Activated CD8-positive, alpha-beta T cell treated with anti-CD3 and anti-CD28 coated beads for 36 hours (primary cell): ENCODE measurements around the gene RXRA. TPM values are rescaled to one million over a fixed set of nuclear protein-coding genes. Genes with fewer than 3 reads are reported as not detected.
A peak's percentile ranks its signal among the peaks of the same experiment; 100 is the strongest.

ENCODE experiments used
- ATAC-seq: fragments of 200-7000 bp; cut with Tn5 transposase; one replicate; pipeline ENCODE4 v1.10.0; 2021; ENCODE audit warnings: mild to moderate bottlenecking, moderate library complexity
- CTCF ChIA-PET: fragments of 350-600 bp; sonication (Branson Sonifier 250); formaldehyde crosslinking; loops from one replicate; lab custom pipeline; 2021; ENCODE audit warnings: antibody characterized with exemption; lab: Charles Lee
- POLR2A ChIA-PET: fragments of 350-600 bp; sonication (Branson Sonifier 250); formaldehyde crosslinking; loops from one replicate; lab custom pipeline; 2021; ENCODE audit warnings: antibody characterized with exemption; lab: Charles Lee
- DNase-seq: peaks from one replicate; pipeline ENCODE4 v3.0.0-alpha.2; 2020
- H3K27ac Mint-ChIP-seq: one replicate; pipeline ENCODE4 v1.8.0; 2021; ENCODE audit warnings: mild to moderate bottlenecking, mixed read lengths
- H3K27me3 Mint-ChIP-seq: one replicate; pipeline ENCODE4 v1.8.0; 2021; ENCODE audit warnings: mixed read lengths
- H3K36me3 Mint-ChIP-seq: one replicate; pipeline ENCODE4 v1.8.0; 2021; ENCODE audit warnings: low read depth, mixed read lengths
- H3K4me1 Mint-ChIP-seq: one replicate; pipeline ENCODE4 v1.8.0; 2021; ENCODE audit warnings: low read depth, mixed read lengths
- H3K4me3 Mint-ChIP-seq: one replicate; pipeline ENCODE4 v1.8.0; 2021; ENCODE audit warnings: mild to moderate bottlenecking, moderate library complexity, mixed read lengths
- H3K9me3 Mint-ChIP-seq: one replicate; pipeline ENCODE4 v1.8.0; 2021; ENCODE audit warnings: mixed read lengths
- CTCF ChIP-seq: fragments of 200-600 bp; IDR thresholded peaks from one replicate; pipeline ENCODE4 v1.8.0; 2022; ENCODE audit warnings: antibody characterized with exemption, mild to moderate bottlenecking
- intact Hi-C: fragments of 100-400 bp; cut with micrococcal nuclease; formaldehyde crosslinking; loops from one replicate; pipeline ENCODE4 v1.10.0; 2022
- total RNA-seq, 2 experiments: library from RNA; stranded (reverse); gene quantifications; one replicate each; pipeline ENCODE4 v1.2.3, GENCODE V29; 2021

RXRA gene
- total RNA-seq, 2 experiments from 2014 or later = 23.2 to 23.8 TPM

GRCh38 chr9:134477927-134478326, 151.7 kb downstream of the RXRA start:
- Mint-ChIP-seq H3K4me1 (peaks cover 7% of the 10 kb centered on the region), H3K36me3 (no peaks in the 10 kb centered on the region), H3K27ac (peak overlapping the region; percentile 25), H3K9me3 (no peaks in the 10 kb centered on the region), H3K4me3 (no peak overlapping the region), H3K27me3 (no peaks in the 10 kb centered on the region)
- CTCF ChIA-PET = no interaction called here
- ATAC-seq (no peak), DNase-seq (no peak)
- intact Hi-C loops = no loop called here
- no peak for TF ChIP-seq CTCF
- POLR2A ChIA-PET = no interaction called here

DNA sequence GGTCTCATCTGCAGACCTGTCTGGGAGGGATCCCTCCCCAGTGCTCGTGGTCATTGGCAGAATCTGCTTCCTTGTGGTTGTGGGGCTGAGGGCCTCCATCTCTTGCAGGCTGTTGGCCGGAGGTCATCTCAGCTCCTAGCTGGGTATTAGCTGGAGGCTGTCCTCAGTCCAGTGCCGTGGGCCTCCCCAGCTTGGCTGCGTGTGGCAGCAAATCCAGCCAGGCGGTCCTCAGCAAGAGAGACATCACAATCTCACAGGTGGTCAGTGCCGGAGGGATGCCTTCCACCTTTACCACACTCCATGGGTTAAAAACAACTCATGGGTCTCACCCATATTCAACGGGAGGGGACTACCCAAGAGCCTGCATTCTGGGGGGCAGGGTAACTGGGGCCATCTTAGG, 155.5 kb downstream of the RXRA start:
- ChIA-PET CTCF (interaction anchor here (2.2 kb wide), 1 partner anchor 32 kb away, joined by 6 read pairs; no protein-coding TSS in a partner anchor), POLR2A (no interaction called here)
- Mint-ChIP-seq H3K9me3 (no peaks in the 10 kb centered on the region), H3K4me3 (no peak overlapping the region), H3K4me1 (no peaks in the 10 kb centered on the region), H3K36me3 (no peaks in the 10 kb centered on the region), H3K27ac (no peak overlapping the region), H3K27me3 (no peaks in the 10 kb centered on the region)
- intact Hi-C loops = no loop called here
- DNase-seq (no peak), ATAC-seq (no peak)
- no peak for TF ChIP-seq CTCF

- no peaks in the 10 kb centered on the region for H3K4me1 Mint-ChIP-seq
- no peak overlapping the region for H3K27ac Mint-ChIP-seq
- TF ChIP-seq CTCF = no peak
- H3K36me3 Mint-ChIP-seq = no peaks in the 10 kb centered on the region
- ChIA-PET POLR2A (no interaction called here), CTCF (interaction anchor here (2.2 kb wide), 1 partner anchor 32 kb away, joined by 6 read pairs; no protein-coding TSS in a partner anchor)
- DNase-seq = no peak
- H3K4me3 Mint-ChIP-seq = no peak overlapping the region
- H3K27me3 Mint-ChIP-seq = no peaks in the 10 kb centered on the region
- no peaks in the 10 kb centered on the region for H3K9me3 Mint-ChIP-seq
- ATAC-seq = no peak
- intact Hi-C loops = no loop called here
These were observed 156.0 kb downstream of the RXRA start for GRCh38 chr9:134482226-134482625.

DNA sequence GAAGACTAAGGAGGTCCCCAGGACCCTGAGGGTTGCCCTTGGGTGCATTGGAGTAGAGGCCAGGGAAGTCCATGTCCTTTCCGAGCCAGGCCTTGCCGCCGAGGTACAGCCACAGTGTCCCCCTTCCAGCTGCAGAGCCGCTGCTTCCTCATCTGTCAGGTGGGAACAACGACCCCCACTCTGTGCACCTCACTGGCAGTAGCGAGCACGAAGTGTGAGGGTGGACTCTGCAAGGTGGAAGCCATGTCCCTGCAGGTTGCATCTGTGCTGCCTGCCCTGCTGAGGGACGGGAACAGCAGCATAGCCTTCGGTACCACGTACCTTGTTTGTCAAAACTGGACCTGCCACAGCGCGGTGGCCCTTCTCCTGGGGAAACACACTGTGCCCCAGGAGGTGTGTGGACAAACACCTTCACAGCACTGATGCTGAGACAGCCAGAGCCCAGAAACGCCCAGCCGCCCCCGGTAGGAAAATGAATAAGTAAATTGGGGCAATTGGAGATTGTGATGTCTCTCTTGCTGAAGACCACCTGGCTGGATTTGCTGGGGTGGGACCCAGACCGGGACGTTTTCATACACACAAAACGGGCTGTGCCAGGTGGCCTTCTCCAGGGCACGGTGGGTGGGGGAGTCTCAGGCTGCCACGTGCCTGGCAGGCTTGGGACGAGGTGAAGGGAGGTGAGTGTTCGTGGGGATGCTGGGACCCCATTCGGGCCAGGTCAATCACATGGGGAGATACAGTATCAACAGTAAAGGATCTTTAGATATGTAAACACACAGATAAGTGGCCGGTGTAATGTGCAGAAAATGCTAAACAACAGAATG, 157.3 kb downstream of the RXRA start:
- Mint-ChIP-seq H3K36me3 (no peaks in the 10 kb centered on the region), H3K4me1 (no peaks in the 10 kb centered on the region), H3K27me3 (no peaks in the 10 kb centered on the region), H3K9me3 (no peaks in the 10 kb centered on the region), H3K4me3 (no peak overlapping the region), H3K27ac (no peak overlapping the region)
- intact Hi-C loops = no loop called here
- CTCF ChIA-PET = no interaction called here
- TF ChIP-seq CTCF = no peak
- DNase-seq = no peak
- POLR2A ChIA-PET = no interaction called here
- no peak for ATAC-seq

DNA sequence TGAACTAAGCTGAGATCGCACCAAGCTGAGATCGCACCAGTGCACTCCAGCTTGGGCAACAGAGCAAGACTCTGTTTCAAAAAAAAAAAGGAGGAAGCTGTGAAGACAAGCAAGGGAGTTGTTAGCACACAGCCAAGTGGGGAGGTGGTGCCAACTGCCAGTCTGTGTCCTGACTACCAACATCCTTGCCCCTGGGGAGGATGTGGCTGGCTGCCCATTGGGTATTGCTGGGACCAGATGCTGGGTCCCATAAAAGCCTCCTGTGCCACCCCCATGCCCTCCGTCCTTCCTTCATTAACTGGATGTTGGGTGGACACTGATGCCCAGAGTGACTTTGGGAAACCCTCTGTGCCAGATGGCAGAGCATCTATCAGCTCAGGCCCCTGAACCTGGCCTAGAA, 158.2 kb downstream of the RXRA start:
- no peak for TF ChIP-seq CTCF
- Mint-ChIP-seq H3K4me3 (no peak overlapping the region), H3K4me1 (no peaks in the 10 kb centered on the region), H3K27me3 (no peaks in the 10 kb centered on the region), H3K36me3 (no peaks in the 10 kb centered on the region), H3K9me3 (no peaks in the 10 kb centered on the region), H3K27ac (no peak overlapping the region)
- POLR2A ChIA-PET = no interaction called here
- intact Hi-C loops = no loop called here
- ATAC-seq = no peak
- CTCF ChIA-PET = no interaction called here
- DNase-seq = no peak
